GM04503 (cell line): ENCODE measurements around the gene PTGDR.

Experiments
- DNase-seq: peaks from one replicate; pipeline ENCODE4 v3.0.0-alpha.2; 2012; ENCODE audit warnings: low read depth

Gene PTGDR

GRCh38 chr14:52265253-52265652 lies 2.2 kb upstream of the PTGDR start:
- DNase-seq: no peak

DNA sequence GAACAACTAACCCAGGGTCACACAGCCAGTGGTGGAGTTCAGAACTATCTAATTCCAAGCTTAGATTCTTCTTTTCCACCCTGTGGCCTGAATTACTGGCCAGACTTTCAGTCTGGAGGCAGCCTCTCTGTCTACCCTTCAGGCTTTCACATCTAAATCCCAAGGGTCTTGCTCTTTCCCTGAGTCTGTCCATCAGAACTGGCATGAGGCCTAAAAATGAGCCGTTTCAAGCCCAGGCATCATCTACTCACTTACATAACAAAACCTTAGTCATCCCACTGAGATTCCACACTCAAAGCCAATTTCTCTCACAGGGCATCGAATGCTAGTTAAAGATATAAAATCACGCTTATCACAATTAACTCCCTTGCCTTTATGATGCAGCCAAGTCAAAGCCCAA lies 1.3 kb upstream of the PTGDR start:
- peak; percentile 70 for DNase-seq

DNA sequence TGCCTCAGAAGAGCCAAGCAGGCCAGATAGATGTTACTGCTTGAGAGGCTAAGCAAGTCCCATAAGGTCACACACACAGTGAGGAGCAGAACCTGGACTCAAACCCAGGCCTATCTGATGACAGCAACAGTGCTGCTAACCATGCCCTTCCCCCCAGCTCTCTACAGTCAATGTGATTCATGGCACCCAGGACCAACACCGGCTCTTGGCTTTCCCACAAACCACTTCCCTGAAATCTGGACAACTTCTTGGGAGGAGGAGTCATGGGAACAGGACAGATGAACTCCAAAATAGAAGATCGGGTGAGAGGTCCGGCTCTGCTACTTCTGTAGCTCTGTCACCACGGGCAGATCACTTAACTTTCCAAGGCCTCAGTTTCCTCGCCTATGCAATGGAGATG lies 716 bp upstream of the PTGDR start:
- no peak for DNase-seq

GRCh38 chr14:52268279-52269061 lies 972 bp downstream of the PTGDR start:
- DNase-seq: no peak

GRCh38 chr14:52269100-52269499 lies 1.6 kb downstream of the PTGDR start:
- DNase-seq: no peak

- no peak for DNase-seq
Observed at GRCh38 chr14:52269982-52270381, 2.5 kb downstream of the PTGDR start.

GRCh38 chr14:52271538-52271937 lies 4.0 kb downstream of the PTGDR start:
- no peak for DNase-seq

DNA sequence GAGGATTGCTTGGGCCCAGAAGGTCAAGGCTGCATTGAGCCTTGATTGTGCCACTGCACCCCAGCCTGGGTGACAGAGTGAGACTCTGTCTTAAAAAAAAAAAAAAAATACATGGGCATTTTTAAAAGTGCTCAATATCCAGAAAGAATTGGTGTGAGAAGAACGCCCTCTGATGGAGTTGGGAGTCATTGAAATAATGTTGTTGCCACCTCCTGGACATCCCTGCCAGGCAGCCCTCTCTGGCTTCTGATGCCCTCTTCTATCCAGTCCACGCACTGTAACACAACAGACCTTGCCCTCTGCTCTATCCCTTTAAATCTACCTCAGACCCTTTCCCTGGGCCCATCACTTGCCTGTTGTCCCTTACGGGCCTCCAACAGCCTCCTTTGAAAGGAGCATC lies 4.9 kb downstream of the PTGDR start:
- DNase-seq: no peak

DNA sequence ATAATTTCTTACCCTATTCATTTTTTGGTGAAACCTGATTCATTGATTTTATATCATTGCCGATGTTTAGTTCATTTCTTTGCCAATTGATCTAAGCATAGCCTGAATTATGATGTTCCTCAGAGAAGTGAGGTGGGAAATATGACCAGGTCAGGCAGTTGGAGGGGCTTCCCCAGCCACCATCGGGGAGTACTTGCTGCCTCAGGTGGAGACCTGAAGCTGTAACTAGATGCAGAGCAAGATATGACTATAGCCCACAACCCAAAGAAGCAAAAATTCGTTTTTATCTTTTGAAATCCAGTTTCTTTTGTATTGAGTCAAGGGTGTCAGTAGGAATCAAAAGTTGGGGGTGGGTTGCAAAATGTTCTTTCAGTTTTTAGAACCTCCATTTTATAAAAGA lies 7.9 kb downstream of the PTGDR start:
- no peak for DNase-seq

DNA sequence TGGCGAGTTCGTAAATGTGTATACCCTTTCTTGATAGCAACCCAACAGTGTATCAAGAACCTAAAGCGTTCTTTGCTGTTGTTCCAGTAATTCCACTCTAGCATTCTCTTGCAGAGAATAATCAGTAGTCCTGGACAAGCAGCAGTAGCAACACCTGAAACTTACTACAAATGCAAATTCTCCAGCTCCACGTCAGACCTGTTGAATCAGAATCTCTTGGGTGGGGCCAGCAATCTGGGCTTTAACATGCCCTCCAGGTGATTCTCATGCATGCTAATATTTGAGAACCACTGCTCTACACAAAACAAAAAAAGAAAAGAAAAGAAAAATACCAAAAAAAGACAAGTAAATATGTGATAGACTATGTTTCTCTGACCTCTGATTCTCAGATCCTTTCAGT lies 10.1 kb downstream of the PTGDR start:
- no peak for DNase-seq

DNA sequence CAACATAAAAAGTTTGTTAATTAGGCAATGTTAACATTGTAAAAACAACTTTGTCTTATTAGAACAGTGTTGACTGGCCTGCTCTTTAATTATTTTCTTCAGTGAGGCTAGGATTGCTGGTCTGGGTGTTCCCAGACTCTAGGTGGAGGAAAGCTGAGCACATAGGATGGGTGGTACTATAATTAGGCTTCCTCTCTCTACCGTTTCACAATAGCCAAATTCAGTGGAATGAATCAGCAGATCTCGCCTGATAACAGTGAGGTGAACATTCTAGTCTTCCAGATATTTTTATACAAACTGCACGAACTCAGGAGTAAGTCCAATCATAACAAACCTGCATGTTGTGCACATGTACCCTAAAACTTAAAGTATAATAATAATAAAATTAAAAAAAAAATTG lies 11.9 kb downstream of the PTGDR start:
- DNase-seq: no peak

GRCh38 chr14:52283099-52283498 lies 15.6 kb downstream of the PTGDR start:
- no peak for DNase-seq

DNA sequence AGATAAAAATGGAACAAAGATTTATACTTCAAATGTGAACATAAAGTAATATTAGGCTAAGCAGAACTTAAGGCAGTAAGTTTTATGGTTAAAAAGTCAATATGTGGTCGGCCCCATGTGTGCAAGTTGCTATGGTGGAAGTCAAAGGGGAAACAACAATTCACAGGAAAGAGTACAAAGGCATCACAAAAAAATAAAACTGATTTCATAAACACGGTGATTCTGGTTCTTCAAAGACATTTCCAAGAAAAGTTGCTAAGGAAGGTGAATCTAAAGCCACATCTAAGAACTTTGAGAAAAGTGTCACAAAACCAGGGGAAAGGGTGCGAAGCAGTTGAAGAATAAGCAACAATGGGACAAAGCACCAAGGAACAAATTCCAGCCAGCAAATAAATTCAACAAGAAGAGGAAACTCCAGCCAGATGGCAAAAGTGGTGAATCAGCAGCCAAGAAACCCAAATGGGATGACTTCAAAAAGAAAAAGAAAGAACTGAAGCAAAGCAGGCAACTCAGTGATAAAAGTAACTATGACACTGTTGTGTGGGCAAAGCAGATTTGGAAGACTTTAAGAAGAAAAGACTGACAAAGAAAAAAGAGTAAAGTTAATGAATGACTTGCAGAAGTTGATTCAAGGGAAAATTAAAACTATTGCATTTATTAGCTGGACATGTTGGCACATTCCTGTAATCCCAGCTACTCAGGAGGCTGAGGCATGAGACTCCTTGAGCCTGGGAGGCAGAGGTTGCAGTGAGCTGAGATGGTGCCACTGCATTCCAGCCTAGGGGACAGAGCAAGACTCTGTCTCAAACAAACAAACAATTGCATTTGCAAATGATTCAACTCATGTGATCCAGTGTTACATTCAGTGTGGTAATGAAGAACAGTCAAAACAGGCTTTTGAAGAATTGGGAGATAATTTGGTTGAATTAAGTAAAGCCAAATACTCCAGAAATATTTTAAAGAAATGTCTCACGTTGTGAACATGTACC lies 19.5 kb downstream of the PTGDR start:
- no peak for DNase-seq

GRCh38 chr14:52296378-52296777 lies 28.9 kb downstream of the PTGDR start:
- no peak for DNase-seq

GRCh38 chr14:52298795-52299194 lies 31.3 kb downstream of the PTGDR start:
- no peak for DNase-seq

DNA sequence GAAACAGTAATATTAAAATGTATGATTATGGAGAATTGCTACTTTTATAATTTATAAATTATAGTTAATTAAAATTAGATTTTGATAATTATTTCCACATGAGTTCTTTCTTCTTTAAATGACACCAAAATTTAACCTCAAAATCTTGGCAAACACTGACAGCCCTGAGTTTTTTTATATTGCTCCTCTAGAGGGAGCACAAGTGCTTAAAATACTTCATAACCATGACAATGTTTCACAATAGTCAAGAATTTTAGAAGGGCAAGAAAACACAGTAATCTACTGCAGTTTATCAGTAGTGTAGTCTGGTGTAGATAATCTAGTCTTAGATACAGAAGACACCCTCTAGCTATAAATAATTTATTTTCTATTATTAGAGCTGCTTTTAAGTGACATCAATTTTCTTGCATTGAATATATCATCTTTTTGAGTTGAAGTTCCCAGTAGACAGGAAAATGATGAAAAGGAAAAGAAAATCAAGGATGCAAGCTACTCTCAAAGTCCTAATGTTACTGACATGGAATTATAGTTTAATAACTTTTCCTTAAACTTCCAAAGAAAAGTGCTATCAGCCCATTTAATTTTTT lies 32.3 kb downstream of the PTGDR start:
- no peak for DNase-seq

DNA sequence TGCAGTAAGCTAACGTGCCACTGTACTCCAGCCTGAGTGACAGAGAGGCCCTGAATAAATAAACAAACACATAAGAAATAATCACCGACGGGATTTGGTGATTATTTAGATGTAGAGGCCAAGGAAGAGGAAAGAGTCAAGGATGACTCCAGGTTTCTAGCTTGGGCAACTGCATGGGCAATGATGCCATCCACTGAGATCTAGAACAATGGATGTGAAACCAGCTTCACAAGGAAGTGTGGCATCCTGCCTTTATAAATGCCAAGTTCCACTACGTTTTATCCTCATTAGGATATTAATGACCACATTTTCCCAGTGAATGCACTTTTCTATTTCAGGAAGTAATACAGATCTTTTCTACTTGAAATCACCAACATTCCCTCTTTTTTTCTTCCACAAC lies 35.7 kb downstream of the PTGDR start:
- no peak for DNase-seq

DNA sequence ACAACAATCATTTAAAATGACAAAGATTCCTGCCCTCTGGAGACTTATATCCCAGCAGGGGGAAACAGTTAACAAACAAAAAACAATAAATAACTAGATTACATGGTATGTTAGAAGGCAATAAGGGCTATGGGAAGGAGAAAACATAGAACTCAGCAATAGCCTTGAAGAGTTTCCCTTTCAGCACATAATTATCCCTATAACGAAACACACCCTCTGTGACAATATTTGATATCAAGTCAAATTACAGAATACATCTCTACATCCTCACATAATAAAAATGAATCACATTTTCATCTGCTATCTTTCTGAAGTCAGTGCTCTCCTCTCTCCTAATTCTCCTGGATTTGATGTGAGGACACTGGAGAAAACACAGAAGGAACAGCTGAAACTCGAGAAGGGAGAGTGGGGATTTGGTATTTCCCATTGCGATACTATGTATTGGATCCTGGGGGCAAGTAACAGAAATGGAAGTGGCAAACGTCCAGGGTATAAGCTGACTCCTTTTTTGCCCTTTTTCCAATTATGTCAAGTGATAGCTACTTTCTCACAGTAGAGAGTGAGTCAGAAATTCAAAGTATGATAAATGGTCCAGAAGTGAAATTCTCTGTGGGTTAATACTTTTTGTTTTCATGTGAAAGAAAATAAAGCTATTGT lies 36.9 kb downstream of the PTGDR start:
- DNase-seq: no peak

- no peak for DNase-seq
Observed at GRCh38 chr14:52305014-52305413, 37.5 kb downstream of the PTGDR start.

DNA sequence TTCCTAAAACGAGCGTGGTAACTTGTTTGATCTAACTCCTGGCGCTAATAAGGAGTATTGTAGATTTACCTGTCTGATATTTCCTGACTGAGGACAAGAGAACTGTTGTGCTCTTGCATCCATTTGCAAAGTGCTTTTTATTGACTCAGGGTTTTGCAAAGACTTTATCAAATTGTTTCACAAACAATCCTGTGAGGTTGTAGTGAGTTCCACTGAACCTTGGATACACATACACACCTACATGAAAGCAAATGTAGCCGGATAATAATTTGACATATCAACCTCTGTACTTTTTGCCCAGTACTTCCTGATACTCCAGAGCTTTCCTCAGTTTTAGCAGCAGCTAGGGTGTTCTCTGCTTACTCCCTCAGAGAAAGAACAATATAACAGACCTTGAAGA lies 39.9 kb downstream of the PTGDR start:
- DNase-seq: no peak

GRCh38 chr14:52307905-52308304 lies 40.4 kb downstream of the PTGDR start:
- DNase-seq: no peak

GRCh38 chr14:52310541-52310940 lies 43.0 kb downstream of the PTGDR start:
- no peak for DNase-seq
